Measurements from ENCODE around the gene LSMEM2.

LSMEM2 gene

GRCh38 chr3:50230794-50231125 is 48.1 kb upstream of the LSMEM2 start:
- peaks cover 23% of the 10 kb centered on the region for H3K4me1 ChIP-seq (ENCODE audit: insufficient read depth, low read length, poor library complexity, severe bottlenecking)
- H3F3A ChIP-seq (ENCODE audit: low read depth): no peaks in the 10 kb centered on the region
- H3K9me3 ChIP-seq (ENCODE audit: insufficient read depth, low read depth, low read length): no peaks in the 10 kb centered on the region
- peaks cover 3% of the 10 kb centered on the region; the same call in 1 of the 2 replicates for H3K79me2 ChIP-seq (ENCODE audit: insufficient read depth, low read length)
- H3K27me3 ChIP-seq (ENCODE audit: insufficient read depth, low read length, poor library complexity, severe bottlenecking): no peaks in the 10 kb centered on the region
- no peaks in the 10 kb centered on the region for H3K36me3 ChIP-seq (ENCODE audit: insufficient read depth, low read length)
- H4K20me1 ChIP-seq (ENCODE audit: insufficient read depth, low read length, poor library complexity, severe bottlenecking): no peaks in the 10 kb centered on the region
- TF ChIP-seq EZH2phosphoT487 (IDR thresholded peaks at IDR 0.05; ENCODE audit: borderline replicate concordance) (no peak), CTCF (conservative IDR thresholded peaks at IDR 0.05; ENCODE audit: low read length) (no peak)
- no peaks in the 10 kb centered on the region for H3K9me2 ChIP-seq (replicated peaks; ENCODE audit: low read depth, low read length)
- no peak overlapping the region for H3K4me3 ChIP-seq (ENCODE audit: low read length, poor library complexity, severe bottlenecking)
- no peak overlapping the region for H3K4me2 ChIP-seq (ENCODE audit: low read depth, low read length, poor library complexity, severe bottlenecking)
- no peak overlapping the region for H3K9ac ChIP-seq (ENCODE audit: low read depth, low read length, poor library complexity, severe bottlenecking)
- H2AFZ ChIP-seq (ENCODE audit: low read length): no peak overlapping the region

- Histone ChIP-seq H3K9me3 (ENCODE audit: insufficient read depth, low read depth, low read length) (no peaks in the 10 kb centered on the region), H3K9ac (ENCODE audit: low read depth, low read length, poor library complexity, severe bottlenecking) (no peak overlapping the region), H3K4me1 (ENCODE audit: insufficient read depth, low read length, poor library complexity, severe bottlenecking) (peaks cover 22% of the 10 kb centered on the region), H3K4me3 (ENCODE audit: low read length, poor library complexity, severe bottlenecking) (no peak overlapping the region), H3F3A (ENCODE audit: low read depth) (no peaks in the 10 kb centered on the region), H3K4me2 (ENCODE audit: low read depth, low read length, poor library complexity, severe bottlenecking) (no peak overlapping the region), H4K20me1 (ENCODE audit: insufficient read depth, low read length, poor library complexity, severe bottlenecking) (peaks cover 4% of the 10 kb centered on the region), H3K36me3 (ENCODE audit: insufficient read depth, low read length) (no peaks in the 10 kb centered on the region), H2AFZ (ENCODE audit: low read length) (no peak overlapping the region), H3K79me2 (ENCODE audit: insufficient read depth, low read length) (peaks cover 9% of the 10 kb centered on the region), H3K27me3 (ENCODE audit: insufficient read depth, low read length, poor library complexity, severe bottlenecking) (peaks cover 3% of the 10 kb centered on the region), H3K9me2 (replicated peaks; ENCODE audit: low read depth, low read length) (no peaks in the 10 kb centered on the region)
- TF ChIP-seq CTCF (conservative IDR thresholded peaks at IDR 0.05; ENCODE audit: low read length): no peak
- no peak for TF ChIP-seq EZH2phosphoT487 (IDR thresholded peaks at IDR 0.05; ENCODE audit: borderline replicate concordance)
Observed at GRCh38 chr3:50231581-50231980, 47.3 kb upstream of the LSMEM2 start.

- Histone ChIP-seq H3K9me3 (ENCODE audit: insufficient read depth, low read depth, low read length) (no peaks in the 10 kb centered on the region), H3K27me3 (ENCODE audit: insufficient read depth, low read length, poor library complexity, severe bottlenecking) (peaks cover 5% of the 10 kb centered on the region), H3K79me2 (ENCODE audit: insufficient read depth, low read length) (peaks cover 16% of the 10 kb centered on the region), H4K20me1 (ENCODE audit: insufficient read depth, low read length, poor library complexity, severe bottlenecking) (peaks cover 11% of the 10 kb centered on the region), H3K9ac (ENCODE audit: low read depth, low read length, poor library complexity, severe bottlenecking) (no peak overlapping the region), H3K4me2 (ENCODE audit: low read depth, low read length, poor library complexity, severe bottlenecking) (no peak overlapping the region), H3K9me2 (replicated peaks; ENCODE audit: low read depth, low read length) (no peaks in the 10 kb centered on the region), H3F3A (ENCODE audit: low read depth) (no peaks in the 10 kb centered on the region), H3K36me3 (ENCODE audit: insufficient read depth, low read length) (no peaks in the 10 kb centered on the region), H3K4me1 (ENCODE audit: insufficient read depth, low read length, poor library complexity, severe bottlenecking) (peaks cover 21% of the 10 kb centered on the region), H2AFZ (ENCODE audit: low read length) (no peak overlapping the region), H3K4me3 (ENCODE audit: low read length, poor library complexity, severe bottlenecking) (no peak overlapping the region)
- TF ChIP-seq EZH2phosphoT487 (IDR thresholded peaks at IDR 0.05; ENCODE audit: borderline replicate concordance) (no peak), CTCF (conservative IDR thresholded peaks at IDR 0.05; ENCODE audit: low read length) (no peak)
Observed at GRCh38 chr3:50232303-50232702, 46.6 kb upstream of the LSMEM2 start.

Measured in Loucy (cell line).